Omental fat pad (tissue), 4 donors: ENCODE results near the gene ADGRA3. TPM values are rescaled to one million over a fixed set of nuclear protein-coding genes. Genes with fewer than 3 reads are reported as not detected.

Source experiments
- ATAC-seq: fragments of 150-250 bp; one replicate; pipeline ENCODE4 v1.9.1; 2016; ENCODE audit warnings: mild to moderate bottlenecking, moderate library complexity; ENCODE audit not compliant: low FRiP score
- DNase-seq: peaks from one replicate; pipeline ENCODE4 v3.0.0-alpha.2; 2019; ENCODE audit warnings: low spot score
- CTCF ChIP-seq, 3 donors: fragments of 450-650 bp; IDR thresholded peaks; one replicate each; pipeline ENCODE4 v1.5.1; 2016 to 2017; ENCODE audit warnings: antibody characterized with exemption in 3 of 3, mild to moderate bottlenecking in 3 of 3, moderate library complexity in 2 of 3
- total RNA-seq, 4 donors: library from RNA; depleted of rRNA; stranded (reverse); fragments of >200 nt; gene quantifications; one replicate each; pipeline ENCODE4 v1.1.0, GENCODE V29; 2016

Gene ADGRA3
- total RNA-seq, 4 donors from 2014 or later = 13.7 to 48.3 (median 28.9) TPM

GRCh38 chr4:22430626-22431025, 85.2 kb downstream of the ADGRA3 start:
- ATAC-seq = no peak

GRCh38 chr4:22428441-22428840, 87.4 kb downstream of the ADGRA3 start:
- DNase-seq = no peak
- no peak for TF ChIP-seq CTCF (IDR thresholded peaks at IDR 0.05)
- ATAC-seq = no peak

More at GRCh38 chr4:22430626-22431025, 85.2 kb downstream of the ADGRA3 start:
- no peak for DNase-seq
- no peak for TF ChIP-seq CTCF (IDR thresholded peaks at IDR 0.05)

GRCh38 chr4:22427675-22428074, 88.2 kb downstream of the ADGRA3 start:
- ATAC-seq (no peak), DNase-seq (no peak)
- TF ChIP-seq CTCF (IDR thresholded peaks at IDR 0.05) = no peak

GRCh38 chr4:22420291-22420690, 95.6 kb downstream of the ADGRA3 start:
- no peak for TF ChIP-seq CTCF (IDR thresholded peaks at IDR 0.05)
- DNase-seq = no peak

GRCh38 chr4:22417408-22417807, 98.5 kb downstream of the ADGRA3 start:
- DNase-seq (no peak), ATAC-seq (no peak)
- TF ChIP-seq CTCF (IDR thresholded peaks at IDR 0.05) = no peak

More at GRCh38 chr4:22420291-22420690, 95.6 kb downstream of the ADGRA3 start:
- ATAC-seq = no peak

DNA sequence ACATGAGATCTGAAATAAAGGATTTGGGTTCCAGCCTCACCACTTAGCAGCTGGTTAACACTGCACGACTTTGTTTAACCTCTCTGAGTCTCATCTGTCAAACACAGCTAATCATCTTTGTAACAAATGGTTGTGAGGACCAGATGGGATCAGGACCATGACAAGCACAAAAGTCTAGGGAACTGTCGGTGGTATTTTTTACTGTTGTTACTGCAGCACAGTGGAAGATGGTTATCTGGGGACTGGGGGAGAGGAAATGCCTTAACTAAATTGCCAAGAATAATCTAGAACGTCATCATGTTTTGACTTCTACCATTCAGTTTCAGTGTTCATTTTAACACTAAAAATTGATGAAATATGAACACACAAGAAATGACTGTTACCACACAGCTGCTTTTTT, 99.5 kb downstream of the ADGRA3 start:
- TF ChIP-seq CTCF (IDR thresholded peaks at IDR 0.05) = no peak
- DNase-seq = no peak
- ATAC-seq = no peak

DNA sequence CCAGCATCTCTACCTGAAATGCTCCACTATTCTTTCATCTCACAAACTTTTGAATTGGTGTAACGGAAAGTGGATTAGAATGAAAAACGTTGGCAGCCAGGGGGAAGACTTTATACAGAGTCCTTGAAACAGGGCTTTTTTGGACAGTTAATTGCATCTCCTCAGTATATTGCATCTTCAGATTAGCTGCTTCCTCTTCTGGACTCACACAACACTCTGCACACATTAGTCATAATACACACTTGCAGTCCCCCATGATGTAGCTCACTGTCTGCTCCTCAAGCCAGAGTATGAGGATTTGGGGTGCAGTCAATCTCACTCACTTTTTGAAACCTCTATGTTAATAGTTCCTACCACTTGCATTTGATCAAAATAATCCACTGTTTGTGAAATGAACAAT, 101.0 kb downstream of the ADGRA3 start:
- no peak for ATAC-seq
- no peak for DNase-seq
- TF ChIP-seq CTCF (IDR thresholded peaks at IDR 0.05) = no peak
